Amygdala (tissue), 56 donors: ENCODE data around the gene ASPDH.
"Not testable (repeated sequence)": the region's sequence is repeated elsewhere in the genome, so short reads cannot be mapped to it uniquely, and the experiment has no call there.

Experiments
- DNase-seq, 56 donors: peaks; one replicate each; lab custom pipeline; 2025; lab: John Stamatoyannopoulos, UW

The ASPDH gene

DNA sequence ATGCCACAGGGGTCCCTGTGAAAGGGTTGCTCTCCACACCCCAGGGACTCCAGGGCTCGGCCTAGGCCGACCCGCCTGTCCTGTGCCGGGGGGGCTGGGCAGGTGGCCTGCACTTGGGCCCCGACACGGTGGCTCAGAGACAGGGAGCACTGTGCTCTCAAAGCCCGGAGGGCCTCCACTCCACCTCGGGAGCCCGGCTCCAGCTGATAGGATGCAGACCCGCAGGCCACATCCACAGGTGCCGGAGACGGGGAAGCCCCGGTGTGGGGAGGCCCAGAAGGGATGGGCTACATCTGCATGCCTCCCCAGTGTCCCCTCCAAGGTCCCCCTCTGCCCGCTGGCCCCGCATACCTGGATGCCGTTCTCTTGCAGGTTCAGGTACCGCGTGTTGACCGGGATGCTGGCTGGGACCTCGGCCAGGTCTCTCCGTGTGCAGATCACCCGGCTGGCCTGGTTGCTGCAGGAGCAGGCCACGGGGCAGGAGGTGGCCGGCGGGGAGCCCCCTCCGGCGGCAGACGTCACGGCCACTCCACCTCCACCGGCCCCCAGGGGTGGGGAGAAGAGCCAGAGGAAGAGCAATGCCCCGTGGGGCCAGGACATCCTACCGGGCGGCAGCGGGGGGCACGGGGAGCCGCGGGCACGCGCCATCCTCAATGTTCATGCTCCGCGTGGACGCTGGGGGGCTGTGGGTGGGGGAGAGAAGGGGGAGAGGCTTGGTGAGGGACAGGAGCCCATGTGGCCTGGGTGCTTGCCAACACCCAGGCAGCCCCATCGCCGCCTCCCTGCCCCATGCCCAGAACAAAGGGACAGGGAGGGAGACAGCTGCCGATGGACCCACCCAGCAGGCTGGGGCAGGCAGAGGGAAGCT is 34.7 kb upstream of the ASPDH start:
- peak in 47 of 56 donors; percentile 19 to 88 (median 60) for DNase-seq

DNA sequence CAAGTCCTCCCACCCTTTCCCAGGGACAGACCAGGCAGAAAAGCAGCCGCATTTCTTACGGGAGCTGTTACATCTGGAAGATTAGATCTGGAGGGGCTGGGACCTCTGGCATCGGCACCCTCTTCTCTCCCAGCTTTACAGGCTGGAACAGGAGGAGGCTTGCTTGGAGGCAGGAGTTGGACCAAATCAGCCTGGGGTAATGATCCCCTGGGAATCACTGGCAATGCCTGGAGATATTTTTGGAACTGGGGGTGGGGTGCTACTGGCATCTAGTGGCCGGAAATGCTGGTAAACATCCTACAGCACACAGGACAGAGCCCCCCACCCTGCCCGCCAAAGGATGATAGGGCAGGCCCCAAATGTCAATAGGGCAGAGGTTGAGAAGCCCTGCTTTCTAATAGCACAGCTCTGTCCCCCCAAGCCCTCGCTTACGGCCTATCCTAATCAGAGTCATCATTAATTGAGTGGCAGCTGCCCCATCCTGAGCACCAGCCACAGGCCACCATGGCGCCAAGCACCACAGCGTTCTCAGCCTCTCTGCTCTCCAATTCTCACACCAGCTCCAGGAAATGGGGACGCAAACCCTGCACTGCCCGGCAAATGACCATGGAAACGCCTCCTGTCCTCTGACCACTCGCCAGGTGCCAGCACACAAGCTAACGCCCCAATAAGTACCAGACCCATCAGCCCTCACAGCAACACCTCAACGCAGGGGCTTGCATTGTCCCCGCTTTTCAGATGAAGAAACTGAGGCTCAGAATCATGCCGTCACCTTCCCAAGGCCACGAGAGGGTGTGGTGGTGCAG is 33.9 kb upstream of the ASPDH start:
- DNase-seq, result peak in 26 of 56 donors; percentile 15 to 72 (median 41)

GRCh38 chr19:50546527-50547221 is 33.0 kb upstream of the ASPDH start:
- DNase-seq, result peak in 10 of 56 donors; percentile 19 to 52 (median 46)

DNA sequence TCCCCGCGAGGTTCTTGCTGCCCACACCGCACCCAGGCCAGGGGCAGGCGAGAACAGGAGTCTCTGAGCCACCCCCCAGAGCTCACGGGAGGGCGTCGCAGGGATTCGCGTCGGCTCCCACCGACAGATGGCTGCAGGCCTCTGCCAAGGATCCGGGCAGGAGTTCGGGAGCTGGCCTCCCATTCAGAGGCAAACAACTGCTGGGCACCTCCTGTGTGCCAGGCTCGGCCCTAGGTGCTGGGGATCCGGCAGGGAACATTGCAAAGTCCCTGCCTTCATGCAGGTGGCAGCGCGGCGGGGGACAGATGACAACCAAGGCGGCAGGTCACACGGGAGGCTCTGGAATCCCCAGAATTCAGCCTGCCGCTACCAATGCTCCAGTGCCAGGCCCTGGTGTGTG is 29.2 kb upstream of the ASPDH start:
- DNase-seq, result no peak

- peak in 55 of 56 donors; percentile 21 to 96 (median 74) for DNase-seq
These were observed 24.1 kb upstream of the ASPDH start for GRCh38 chr19:50537769-50538230.

GRCh38 chr19:50537306-50537685 is 23.6 kb upstream of the ASPDH start:
- peak in 1 of 56 donors; percentile 47 for DNase-seq

GRCh38 chr19:50536662-50537305 is 23.1 kb upstream of the ASPDH start:
- DNase-seq, result no peak

GRCh38 chr19:50535672-50536187 is 22.0 kb upstream of the ASPDH start:
- no peak for DNase-seq

DNA sequence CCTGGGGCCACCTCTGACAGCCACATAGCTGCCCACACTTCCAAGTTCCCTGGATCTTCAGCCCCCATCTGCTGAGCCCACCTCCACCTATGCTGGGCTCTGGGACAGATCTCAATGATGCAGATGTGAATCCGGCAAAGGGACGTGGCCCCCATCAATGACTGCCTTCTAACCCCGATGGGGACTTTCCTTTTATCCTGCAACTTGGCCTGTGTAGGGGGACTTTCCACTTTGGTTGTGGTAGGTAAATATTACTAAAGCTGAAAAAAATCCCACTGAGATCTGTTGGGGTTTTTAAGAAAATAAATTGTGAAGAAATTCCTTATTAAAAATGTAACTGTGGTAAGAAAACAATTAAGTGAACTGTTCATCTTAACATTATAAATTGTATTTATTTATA is 20.8 kb upstream of the ASPDH start:
- no peak for DNase-seq

DNA sequence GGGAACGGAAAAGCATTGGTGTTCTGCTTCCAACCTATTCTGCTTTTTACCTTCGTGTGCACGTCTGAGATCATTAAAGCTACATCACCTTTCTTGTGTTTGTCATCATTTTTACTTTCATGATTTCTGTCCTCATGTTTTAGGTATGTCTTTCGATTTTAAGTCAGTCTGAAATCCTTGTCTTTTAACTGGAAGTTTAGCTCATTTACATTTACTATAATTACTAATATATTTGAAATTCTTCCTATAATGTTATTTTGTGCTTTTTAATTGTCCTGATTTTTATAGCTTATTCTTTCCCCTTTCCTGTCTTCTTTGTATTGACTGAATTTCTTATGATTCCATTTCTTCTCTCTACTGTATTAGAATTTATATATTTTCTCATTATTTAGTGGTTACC is 19.2 kb upstream of the ASPDH start:
- DNase-seq, result no peak

DNA sequence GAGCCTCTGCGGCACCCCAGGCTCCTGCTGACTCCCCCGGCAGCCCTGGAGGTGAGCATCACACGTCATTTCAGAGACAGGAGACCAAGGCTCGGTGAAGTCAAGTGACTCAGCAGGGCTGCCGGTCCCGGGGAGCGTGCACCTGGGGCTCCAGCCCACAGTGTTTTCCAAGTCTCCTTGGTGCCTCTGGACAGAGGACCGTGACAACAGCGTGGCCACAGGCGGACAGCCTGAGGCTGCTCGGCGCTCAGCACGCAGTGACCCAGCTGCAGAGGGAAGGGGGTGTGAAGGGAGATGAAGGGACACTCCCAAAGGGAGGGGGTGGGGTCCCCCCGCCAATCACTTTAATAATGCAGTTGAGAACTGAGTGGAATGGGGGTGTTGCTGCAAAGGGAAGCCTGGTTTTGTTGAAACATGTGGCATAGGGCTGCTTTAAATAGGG is 17.5 kb upstream of the ASPDH start:
- DNase-seq, result peak in 18 of 56 donors; percentile 4 to 62 (median 37)

DNA sequence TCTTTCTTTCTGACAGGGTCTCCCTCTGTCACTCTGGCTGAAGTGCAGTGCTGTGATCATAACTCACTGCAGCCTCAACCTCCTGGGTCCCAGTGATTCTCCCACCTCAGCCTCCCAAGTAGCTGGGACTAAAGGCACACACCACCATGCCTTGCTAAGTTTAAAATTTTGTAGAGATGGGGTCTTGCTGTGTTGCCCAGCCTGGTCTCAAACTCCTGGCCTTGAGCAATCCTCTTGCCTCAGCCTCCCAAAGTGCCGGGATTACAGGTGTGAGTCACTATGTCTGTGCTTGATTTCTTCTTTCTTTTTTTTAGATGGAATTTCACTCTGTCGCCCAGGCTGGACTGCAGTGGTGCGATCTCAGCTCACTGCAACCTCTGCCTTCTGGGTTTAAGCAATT is 14.3 kb upstream of the ASPDH start:
- DNase-seq, result not testable (repeated sequence)

GRCh38 chr19:50522881-50523280 is 9.2 kb upstream of the ASPDH start:
- no peak for DNase-seq

- DNase-seq, result no peak
These were observed 7.2 kb upstream of the ASPDH start for GRCh38 chr19:50520822-50521465.

DNA sequence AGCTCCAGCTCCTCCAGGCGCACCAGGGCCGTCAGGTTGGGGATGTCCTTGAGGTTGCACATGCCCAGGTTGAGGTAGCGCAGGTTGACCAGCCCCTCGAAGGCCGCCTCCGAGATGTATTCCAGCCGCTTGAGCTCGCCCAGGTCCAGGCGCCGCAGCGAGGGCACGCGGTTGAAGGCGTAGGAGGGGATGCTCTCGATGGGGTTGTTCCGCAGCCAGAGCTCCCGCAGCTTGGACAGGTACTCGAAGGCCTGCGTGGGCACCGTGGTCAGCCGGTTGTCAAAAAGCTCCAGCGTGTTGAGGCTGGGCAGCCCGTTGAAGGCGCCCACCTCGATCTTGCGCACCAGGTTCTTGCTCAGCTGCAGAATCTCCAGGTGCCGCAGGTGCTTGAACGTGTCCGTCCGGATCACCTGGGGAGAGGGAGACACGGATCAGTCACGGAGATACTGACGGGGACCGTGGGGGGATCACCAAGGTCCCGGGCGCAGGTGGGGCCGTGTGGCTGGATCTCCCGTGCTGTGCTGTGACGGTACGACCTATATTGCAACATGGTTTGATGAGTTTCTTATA is 5.4 kb upstream of the ASPDH start:
- DNase-seq, result no peak

GRCh38 chr19:50518091-50519005 is 4.6 kb upstream of the ASPDH start:
- DNase-seq, result no peak

- no peak for DNase-seq
These were observed 4.0 kb upstream of the ASPDH start for GRCh38 chr19:50517704-50518075.
